ENCODE data around the gene ST3GAL4.

DNA sequence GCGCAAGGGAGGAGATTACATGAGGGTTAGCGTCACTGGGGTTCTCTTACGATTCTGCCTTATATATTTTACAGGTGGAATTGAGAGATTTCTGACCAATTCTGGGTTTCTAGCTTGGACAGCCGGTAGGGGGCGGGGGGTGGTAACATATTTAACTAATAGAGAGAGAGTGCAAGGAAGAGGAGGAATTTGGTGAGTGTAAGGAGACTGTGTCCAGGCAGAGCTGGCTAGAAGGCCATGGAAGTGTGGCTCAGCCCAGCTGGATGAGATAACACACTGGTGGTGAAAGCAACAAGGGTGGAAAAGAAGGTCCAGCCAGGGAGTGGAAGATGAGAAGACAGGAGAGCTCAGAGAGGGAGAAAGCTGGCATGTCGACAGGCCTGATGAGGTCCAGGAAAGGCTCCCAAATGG, 56.5 kb downstream of the ST3GAL4 start:
- TF ChIP-seq, protein P1, sequence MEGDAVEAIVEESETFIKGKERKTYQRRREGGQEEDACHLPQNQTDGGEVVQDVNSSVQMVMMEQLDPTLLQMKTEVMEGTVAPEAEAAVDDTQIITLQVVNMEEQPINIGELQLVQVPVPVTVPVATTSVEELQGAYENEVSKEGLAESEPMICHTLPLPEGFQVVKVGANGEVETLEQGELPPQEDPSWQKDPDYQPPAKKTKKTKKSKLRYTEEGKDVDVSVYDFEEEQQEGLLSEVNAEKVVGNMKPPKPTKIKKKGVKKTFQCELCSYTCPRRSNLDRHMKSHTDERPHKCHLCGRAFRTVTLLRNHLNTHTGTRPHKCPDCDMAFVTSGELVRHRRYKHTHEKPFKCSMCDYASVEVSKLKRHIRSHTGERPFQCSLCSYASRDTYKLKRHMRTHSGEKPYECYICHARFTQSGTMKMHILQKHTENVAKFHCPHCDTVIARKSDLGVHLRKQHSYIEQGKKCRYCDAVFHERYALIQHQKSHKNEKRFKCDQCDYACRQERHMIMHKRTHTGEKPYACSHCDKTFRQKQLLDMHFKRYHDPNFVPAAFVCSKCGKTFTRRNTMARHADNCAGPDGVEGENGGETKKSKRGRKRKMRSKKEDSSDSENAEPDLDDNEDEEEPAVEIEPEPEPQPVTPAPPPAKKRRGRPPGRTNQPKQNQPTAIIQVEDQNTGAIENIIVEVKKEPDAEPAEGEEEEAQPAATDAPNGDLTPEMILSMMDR (IDR thresholded peaks at IDR 0.05): no peak
- TF ChIP-seq NR2C2 (CRISPR knock-in tag; IDR thresholded peaks at IDR 0.05) (no peak), IRF2 (CRISPR knock-in tag; IDR thresholded peaks at IDR 0.05; ENCODE audit: borderline replicate concordance, low read depth) (no peak)
- TF ChIP-seq, protein P2, sequence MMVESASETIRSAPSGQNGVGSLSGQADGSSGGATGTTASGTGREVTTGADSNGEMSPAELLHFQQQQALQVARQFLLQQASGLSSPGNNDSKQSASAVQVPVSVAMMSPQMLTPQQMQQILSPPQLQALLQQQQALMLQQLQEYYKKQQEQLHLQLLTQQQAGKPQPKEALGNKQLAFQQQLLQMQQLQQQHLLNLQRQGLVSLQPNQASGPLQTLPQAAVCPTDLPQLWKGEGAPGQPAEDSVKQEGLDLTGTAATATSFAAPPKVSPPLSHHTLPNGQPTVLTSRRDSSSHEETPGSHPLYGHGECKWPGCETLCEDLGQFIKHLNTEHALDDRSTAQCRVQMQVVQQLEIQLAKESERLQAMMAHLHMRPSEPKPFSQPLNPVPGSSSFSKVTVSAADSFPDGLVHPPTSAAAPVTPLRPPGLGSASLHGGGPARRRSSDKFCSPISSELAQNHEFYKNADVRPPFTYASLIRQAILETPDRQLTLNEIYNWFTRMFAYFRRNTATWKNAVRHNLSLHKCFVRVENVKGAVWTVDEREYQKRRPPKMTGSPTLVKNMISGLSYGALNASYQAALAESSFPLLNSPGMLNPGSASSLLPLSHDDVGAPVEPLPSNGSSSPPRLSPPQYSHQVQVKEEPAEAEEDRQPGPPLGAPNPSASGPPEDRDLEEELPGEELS (CRISPR knock-in tag; IDR thresholded peaks at IDR 0.05): no peak
- TF ChIP-seq, protein P3, sequence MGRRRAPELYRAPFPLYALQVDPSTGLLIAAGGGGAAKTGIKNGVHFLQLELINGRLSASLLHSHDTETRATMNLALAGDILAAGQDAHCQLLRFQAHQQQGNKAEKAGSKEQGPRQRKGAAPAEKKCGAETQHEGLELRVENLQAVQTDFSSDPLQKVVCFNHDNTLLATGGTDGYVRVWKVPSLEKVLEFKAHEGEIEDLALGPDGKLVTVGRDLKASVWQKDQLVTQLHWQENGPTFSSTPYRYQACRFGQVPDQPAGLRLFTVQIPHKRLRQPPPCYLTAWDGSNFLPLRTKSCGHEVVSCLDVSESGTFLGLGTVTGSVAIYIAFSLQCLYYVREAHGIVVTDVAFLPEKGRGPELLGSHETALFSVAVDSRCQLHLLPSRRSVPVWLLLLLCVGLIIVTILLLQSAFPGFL (CRISPR knock-in tag; IDR thresholded peaks at IDR 0.05; ENCODE audit: borderline replicate concordance): no peak
